T47D (cell line): Measurements from ENCODE around the gene SRR.

Experiments
- DNase-seq, 2 experiments: peaks; one replicate each; pipeline versions ENCODE4 v3.0.0 to v3.0.0-alpha.2; 2011 to 2012; ENCODE audit warnings: low read depth in 1 of 2, low spot score in 1 of 2
- JUND ChIP-seq: IDR thresholded peaks from 2 replicates; pipeline ENCODE4 v1.6.1; 2012; ENCODE audit warnings: low read depth
- in situ Hi-C: cut with HindIII; loops from 2 replicates; pipeline ENCODE4 v1.10.0; 2016; ENCODE audit warnings: low sequenced_read_pairs, low pct_unique_long_range_greater_than_20kb

The SRR gene

DNA sequence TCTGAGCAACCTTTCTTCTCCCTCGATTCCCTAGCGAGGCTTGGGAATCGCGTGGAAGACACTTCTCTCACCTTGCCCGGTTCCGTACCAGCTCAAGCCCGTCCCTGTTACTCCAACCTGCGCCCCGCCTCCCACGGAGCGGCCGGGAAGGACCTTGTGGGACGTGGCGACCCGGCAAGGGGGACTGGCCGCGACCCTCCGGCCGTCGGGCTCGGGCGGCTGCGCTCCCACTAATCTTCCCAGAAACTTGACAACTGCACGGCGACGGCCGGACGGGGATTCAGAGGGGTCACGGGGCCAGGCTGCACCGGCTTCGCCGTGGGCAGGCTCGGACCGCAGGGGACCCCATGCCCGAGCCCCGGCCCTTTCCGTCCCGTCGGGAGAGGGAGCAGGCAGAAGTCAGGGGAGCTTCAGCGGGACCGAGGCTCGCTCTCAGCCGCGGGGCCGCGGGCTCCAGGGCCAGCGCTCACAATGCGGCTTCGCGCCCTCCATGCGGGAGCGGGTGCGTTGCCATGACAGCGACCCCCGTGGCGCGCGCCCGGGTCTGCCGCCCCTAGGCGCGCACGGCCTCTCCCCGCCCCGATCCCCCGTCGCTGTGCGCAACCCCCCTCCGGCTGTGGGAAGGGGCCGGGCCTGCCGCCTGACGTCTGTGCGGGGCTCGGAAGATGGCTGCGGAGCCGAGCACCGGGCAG lies 33.2 kb downstream of the SRR start, which contains the start of gene SGSM2:
TSS of gene SGSM2 (plus strand) at position 650 of the 692 bp plus-strand sequence. CDS start 188 bp downstream, outside the sequence.
- in situ Hi-C loops: no loop called here
- TF ChIP-seq JUND: no peak
- peak; percentile 58 to 66 for DNase-seq

DNA sequence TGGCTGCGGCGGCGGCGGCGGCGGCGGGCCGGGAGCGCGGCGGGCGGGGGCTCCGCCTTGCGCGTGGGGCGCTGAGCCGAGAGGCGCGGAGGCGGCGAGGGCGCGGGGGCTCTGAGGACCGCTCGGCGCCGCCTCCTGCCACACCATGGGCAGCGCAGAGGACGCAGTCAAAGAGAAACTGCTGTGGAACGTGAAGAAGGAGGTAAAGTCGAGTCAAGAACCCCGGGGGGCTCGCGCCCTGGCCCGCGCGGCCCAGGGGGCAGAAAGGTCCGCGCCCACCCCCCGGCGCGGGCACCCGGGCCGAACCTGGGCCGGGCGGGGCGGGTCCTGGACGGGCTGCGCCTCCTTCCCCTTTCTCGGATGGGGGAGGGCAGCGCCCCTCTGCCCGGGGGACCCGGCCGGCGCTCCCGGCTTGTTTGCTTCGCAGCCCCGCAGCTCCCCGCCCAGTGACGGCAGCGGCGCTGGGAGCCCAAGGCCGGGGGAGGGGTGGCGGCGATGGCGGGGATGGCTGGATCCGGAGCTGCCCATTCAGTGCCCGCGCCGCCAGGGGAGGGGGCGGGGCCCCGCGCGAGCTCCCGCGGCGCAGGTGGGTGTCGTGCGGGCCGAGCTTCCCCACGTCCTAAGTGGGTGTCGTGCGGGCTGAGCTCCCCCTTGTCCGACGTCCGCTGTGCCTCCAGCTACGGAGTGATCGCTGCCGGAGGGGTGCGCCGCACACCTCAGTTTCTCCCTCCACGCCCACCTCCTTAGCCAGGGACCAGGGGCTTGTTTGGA lies 34.0 kb downstream of the SRR start:
- DNase-seq: peak; percentile 81 to 85
- no peak for TF ChIP-seq JUND
- in situ Hi-C loops: no loop called here

DNA sequence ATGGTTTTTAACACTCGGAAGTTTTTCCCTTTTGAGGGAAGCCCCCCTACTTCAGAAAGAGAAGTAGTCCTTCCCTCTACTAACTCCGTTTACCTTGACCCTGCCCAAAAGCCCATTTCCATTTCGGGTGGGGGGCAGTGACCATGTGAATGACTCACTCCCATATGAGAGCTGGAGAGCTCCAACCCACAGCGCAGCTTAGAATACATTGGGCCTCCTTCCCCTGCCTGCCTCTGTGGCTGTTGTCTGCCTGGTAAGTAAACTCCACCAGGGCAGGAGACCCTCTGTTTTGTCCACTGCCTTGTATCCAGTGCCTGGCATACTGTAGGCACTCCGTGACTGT lies 34.5 kb downstream of the SRR start:
- TF ChIP-seq JUND: no peak
- in situ Hi-C loops: no loop called here
- DNase-seq: no peak

DNA sequence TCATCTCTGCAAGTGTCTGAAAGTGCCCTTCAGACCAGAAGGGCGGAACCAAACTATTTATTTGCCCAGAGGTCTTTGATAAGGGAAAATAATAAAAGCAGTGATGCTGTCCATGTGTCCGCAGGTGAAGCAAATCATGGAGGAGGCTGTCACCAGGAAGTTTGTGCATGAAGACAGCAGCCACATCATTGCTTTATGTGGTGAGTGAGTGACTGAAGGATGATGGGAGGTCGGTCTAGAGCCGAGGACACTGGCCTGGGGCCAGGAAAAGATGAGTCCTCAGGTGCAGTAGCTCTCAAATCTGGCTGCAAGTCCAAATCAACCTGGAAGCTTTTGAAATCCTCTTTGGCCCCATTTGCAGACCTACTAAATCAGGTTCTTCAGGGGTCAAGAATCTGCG lies 39.7 kb downstream of the SRR start:
- in situ Hi-C loops: no loop called here
- TF ChIP-seq JUND: no peak
- DNase-seq: no peak

DNA sequence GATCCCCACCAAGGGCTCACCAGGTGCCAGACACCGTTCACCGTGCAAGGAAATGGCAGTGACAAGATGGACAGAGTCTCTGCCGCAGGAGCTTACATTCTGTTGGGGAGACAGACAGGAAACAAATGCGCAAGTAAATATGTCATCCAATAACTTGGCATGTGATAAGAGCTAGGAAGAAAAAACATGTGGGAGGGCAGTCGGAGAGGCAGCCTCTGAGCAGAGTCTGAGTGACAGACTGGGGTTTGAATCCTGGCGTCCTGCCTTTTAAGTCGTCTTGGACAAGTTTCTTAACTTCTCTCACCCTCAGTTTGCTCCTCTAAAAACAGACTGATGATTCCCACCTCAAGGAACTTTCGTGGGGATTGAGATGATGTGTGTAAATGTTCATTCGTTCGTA lies 40.8 kb downstream of the SRR start:
- DNase-seq: no peak
- in situ Hi-C loops: no loop called here
- TF ChIP-seq JUND: no peak

DNA sequence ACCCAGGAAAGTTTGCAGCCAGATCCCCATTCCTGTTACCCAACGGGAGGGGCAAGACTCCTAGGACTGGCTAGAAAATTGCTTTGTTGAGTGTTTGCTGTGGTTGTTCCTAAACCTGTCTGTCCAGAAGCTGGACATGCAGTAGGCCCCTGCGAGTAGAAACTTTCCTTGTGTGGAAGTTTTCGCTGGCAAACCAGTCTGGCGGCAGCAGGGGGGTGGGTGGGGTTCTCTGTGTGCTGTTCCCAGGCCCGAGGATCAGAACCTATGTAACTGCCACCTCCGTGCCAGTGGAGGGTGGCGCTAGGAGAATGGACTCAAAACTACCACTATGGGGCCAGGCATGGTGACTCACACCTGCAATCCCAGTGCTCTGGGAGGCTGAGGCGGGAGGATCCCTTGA lies 42.7 kb downstream of the SRR start:
- TF ChIP-seq JUND: 0 out of 2 replicates have a peak, but pooled peaks have one; percentile 19
- in situ Hi-C loops: no loop called here
- DNase-seq: peak; percentile 64 to 97

DNA sequence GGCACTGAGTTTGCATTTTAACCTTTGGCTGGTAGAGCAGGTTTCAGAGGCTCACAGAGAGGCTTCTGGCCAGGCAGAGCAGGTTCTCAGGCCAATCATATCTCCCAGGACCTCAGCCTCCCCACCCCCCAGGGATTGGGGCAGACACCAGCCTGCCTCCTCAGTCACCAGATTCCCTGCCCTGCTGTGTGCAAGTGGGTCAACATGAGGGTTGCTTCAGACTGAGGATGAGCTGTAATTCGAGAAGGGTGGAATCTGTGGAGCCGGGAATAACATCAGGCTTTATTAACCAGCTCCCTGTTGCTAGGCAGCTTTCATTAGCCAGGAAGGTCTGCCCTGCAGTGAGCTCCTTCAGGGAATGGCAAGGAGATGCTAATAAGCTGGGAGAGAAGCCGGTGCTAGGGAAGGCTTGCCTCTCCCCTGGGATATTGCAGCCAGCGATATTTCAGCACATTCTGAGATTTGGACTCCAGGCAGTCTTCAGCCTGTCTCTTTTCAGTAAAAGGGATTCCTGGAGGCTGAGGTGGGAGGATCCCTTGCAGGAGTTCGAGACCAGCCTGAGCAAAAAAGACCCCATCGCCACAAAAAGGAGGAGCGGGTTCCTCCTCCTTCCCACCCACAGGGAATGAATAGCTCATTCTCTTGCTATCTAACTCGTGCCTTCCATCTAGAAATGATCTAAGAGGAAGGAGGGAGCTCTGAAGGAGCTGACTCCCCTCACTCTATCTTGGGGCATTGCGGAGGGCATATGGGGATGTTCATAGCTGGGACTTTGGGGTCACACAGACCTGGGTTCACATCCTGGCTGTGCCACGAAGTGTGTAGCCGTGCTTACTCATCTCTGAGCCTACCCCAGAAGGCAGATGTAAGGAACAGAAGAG lies 44.3 kb downstream of the SRR start:
- in situ Hi-C loops: no loop called here
- peak; percentile 69 to 98 for DNase-seq
- no peak for TF ChIP-seq JUND

DNA sequence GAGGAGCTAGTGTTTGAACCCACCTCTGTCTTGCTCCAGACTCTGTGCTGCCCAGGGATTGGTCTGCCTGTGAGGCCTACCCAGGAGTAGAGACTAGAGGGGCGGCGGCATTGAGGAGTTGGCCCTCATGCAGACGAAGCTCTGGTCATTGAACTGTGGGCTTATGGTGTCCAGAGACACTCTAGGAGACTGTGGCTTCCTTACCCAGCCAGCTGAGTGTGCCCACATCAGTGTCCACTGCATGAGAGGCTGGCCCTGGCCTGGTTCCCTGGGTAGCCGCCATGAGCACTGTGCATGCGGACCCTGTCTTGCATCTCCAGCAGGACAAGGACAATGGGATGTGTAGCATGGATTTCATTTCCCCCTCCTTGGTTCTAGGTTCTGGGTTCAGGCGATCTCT lies 47.5 kb downstream of the SRR start:
- TF ChIP-seq JUND: no peak
- in situ Hi-C loops: no loop called here
- DNase-seq: no peak

DNA sequence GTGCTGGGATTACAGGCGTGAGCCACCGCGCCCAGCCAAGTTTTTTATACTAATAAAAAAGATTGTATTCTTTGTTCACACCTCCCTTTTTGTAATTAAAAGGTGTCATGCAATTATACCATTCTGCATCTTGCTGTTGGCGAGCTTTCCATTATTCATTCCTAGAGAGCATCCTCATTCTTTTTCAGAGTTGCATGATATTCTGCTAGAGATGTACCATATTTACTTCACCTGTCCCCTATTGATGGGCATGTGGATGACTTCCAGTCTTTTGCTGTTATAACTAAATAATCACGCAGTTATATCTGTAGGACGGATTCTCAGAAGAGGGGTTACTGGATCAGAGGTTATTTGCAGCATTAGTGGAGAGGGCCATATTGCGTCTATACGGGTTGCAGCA lies 50.6 kb downstream of the SRR start:
- DNase-seq: no peak
- in situ Hi-C loops: no loop called here
- TF ChIP-seq JUND: no peak

GRCh38 chr17:2357237-2357636 lies 53.5 kb downstream of the SRR start:
- in situ Hi-C loops: no loop called here
- no peak for TF ChIP-seq JUND

GRCh38 chr17:2357931-2358434 lies 54.2 kb downstream of the SRR start:
- DNase-seq: no peak
- no peak for TF ChIP-seq JUND
- in situ Hi-C loops: no loop called here

More at GRCh38 chr17:2357237-2357636, 53.5 kb downstream of the SRR start:
- DNase-seq: no peak

DNA sequence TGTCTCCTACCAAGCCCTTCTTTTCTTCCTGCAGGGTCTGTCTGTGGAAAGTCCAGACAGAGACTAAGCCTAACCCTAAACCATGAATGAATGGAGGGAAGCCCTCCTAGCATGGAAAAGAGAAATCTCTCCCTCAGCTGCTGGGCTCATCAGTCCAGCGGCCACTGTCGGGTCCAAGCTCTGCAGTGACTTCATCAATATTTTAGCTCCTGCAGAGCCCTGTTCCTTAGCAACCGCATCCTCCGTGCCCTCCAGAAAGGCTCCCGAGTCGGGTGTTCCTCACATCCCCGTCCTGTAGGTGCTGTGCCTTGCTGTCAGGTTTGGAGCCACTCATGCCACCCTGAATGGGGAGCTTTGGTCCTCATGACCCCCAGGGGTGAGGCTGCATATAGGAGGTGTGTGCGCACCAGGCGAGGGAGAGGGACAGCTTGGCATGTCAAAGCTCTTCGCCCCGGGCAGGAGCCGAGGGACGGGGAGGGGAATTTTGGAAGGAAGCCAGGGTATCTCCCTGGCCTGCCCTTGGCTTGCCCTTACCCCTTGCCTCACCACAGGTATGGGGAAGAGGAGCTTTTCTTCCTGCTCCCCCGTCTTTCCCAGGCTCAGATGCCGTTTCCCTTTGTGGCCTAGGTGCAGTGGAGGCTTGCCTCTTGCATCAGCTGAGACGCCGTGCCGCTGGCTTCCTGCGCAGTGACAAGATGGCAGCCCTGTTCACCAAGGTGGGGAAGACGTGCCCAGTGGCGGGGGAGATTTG lies 57.4 kb downstream of the SRR start:
- no peak for TF ChIP-seq JUND
- DNase-seq: no peak
- in situ Hi-C loops: no loop called here
